Transverse colon (tissue), 4 donors: Measurements from ENCODE around the gene MEGF10.

ENCODE experiments used
- CTCF ChIP-seq, 5 experiments: fragments of 200-600 bp in 3 of 5; fragments of 450-650 bp in 2 of 5; sonication (generic) in 3 of 5; IDR thresholded peaks; 1 replicate in 2 of 5; 2 replicates in 3 of 5; pipeline ENCODE4 v1.5.1; 2016 to 2017; ENCODE audit warnings: antibody characterized with exemption in 5 of 5, inconsistent platforms in 3 of 5, mild to moderate bottlenecking in 2 of 5, moderate library complexity in 1 of 5
- EP300 ChIP-seq: sonication (generic); formaldehyde crosslinking; IDR thresholded peaks from one replicate; pipeline ENCODE4 v1.6.1; 2017; ENCODE audit warnings: antibody characterized with exemption, low read depth
- POLR2A ChIP-seq: fragments of 450-650 bp; IDR thresholded peaks from one replicate; pipeline ENCODE4 v1.6.1; 2016; ENCODE audit warnings: antibody characterized with exemption, mild to moderate bottlenecking, moderate library complexity
- POLR2AphosphoS5 ChIP-seq, 3 donors: sonication (generic); formaldehyde crosslinking; IDR thresholded peaks; one replicate each; pipeline ENCODE4 v1.6.1; 2016; ENCODE audit warnings: antibody characterized with exemption in 3 of 3

- no peak for TF ChIP-seq POLR2A
- no peak for TF ChIP-seq CTCF (IDR thresholded peaks at IDR 0.05)
- TF ChIP-seq EP300 = no peak
- TF ChIP-seq POLR2AphosphoS5 (IDR thresholded peaks at IDR 0.05) = no peak
Observed at GRCh38 chr5:127343313-127343712, 52.7 kb downstream of the MEGF10 start.
